GM21515 (cell line): ENCODE data around the gene CEP68.

ENCODE experiments used
- ATAC-seq: cut with Tn5 transposase; IDR thresholded peaks from one replicate; pipeline ENCODE4 v1.9.1; 2021; ENCODE audit not compliant: unreplicated experiment

The CEP68 gene

GRCh38 chr2:65057391-65058052 is 1.3 kb downstream of the CEP68 start:
- ATAC-seq = no peak

GRCh38 chr2:65059071-65059470 is 2.9 kb downstream of the CEP68 start:
- no peak for ATAC-seq

- ATAC-seq = no peak
Observed at GRCh38 chr2:65061146-65061909, 5.1 kb downstream of the CEP68 start.

GRCh38 chr2:65061910-65062339 is 5.7 kb downstream of the CEP68 start:
- ATAC-seq = no peak

GRCh38 chr2:65062843-65063825 is 6.9 kb downstream of the CEP68 start:
- no peak for ATAC-seq

GRCh38 chr2:65064728-65065552 is 8.7 kb downstream of the CEP68 start:
- peak; percentile 84 for ATAC-seq

GRCh38 chr2:65067806-65068553 is 11.8 kb downstream of the CEP68 start:
- no peak for ATAC-seq

- no peak for ATAC-seq
Observed at GRCh38 chr2:65069439-65069824, 13.2 kb downstream of the CEP68 start.

- ATAC-seq = no peak
Observed at GRCh38 chr2:65070172-65070830, 14.1 kb downstream of the CEP68 start.

GRCh38 chr2:65070856-65071255 is 14.6 kb downstream of the CEP68 start:
- no peak for ATAC-seq

- ATAC-seq = no peak
Observed at GRCh38 chr2:65071499-65072180, 15.4 kb downstream of the CEP68 start.

GRCh38 chr2:65072181-65072970 is 16.2 kb downstream of the CEP68 start:
- ATAC-seq = peak; percentile 50

- ATAC-seq = no peak
Observed at GRCh38 chr2:65073879-65074565, 17.8 kb downstream of the CEP68 start.

GRCh38 chr2:65075176-65075575 is 19.0 kb downstream of the CEP68 start:
- no peak for ATAC-seq

GRCh38 chr2:65075605-65076344 is 19.6 kb downstream of the CEP68 start:
- ATAC-seq = no peak

- ATAC-seq = no peak
Observed at GRCh38 chr2:65076345-65076710, 20.1 kb downstream of the CEP68 start.

GRCh38 chr2:65077898-65078297 is 21.7 kb downstream of the CEP68 start:
- no peak for ATAC-seq
